ENCODE data around the gene ZNF580.

ZNF580 gene

DNA sequence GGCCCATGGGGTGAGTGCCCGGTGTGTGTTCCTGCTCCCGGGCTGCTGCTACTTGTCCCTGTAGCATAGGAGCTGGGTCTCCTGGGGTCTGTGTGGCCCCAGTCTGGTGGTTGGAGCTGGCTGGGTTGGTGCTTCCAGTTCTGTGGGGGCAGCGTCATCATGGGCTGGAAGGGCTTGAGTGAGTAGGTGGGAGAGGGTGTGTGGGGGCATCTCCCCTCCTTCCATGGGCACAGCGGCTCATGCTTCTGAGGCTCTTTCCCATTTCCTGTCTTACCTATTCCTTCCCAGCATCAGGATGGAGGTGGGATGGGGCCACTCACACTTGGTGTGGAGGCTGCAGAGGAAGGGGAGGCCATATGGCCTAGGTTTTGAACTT lies 26.2 kb downstream of the ZNF580 start:
- DNase-seq, result no peak

DNA sequence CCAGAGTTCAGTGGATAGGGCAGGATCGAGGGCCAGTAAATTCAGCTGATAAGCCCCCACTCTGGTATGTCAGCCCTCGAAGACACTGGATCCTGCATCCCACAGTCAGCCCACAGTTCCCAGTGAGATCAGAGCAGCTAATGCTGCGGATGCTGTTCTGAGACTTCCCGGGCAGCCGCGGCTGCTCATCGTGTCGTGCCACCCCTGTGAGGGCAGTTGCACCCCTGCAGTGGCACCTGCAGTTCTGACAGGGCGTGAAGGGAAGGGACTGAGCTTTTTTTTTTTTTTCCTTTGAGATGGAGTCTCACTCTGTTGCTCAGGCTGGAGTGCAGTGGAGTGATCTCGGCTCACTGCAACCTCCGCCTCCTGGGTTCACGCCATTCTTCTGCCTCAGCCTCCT lies 26.7 kb downstream of the ZNF580 start:
- DNase-seq, result no peak

DNA sequence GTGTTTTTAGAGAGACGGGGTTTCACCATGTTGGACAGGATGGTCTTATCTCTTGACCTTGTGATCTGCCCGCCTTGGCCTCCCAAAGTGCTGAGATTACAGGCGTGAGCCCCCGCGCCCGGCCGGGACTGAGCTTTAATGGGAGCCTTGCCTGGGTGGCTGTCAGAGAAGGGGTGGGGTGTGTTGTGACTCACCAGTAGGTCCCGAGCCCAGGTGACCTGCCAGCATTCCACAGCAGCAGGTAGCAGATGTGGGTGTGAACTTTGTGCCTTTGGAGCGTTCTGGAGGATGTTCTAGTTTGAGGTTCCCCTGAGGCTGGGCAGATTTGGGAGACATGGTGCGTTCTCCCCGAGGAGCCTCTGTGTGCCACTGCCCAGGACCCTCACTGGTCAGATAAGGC lies 27.2 kb downstream of the ZNF580 start:
- DNase-seq, result no peak

DNA sequence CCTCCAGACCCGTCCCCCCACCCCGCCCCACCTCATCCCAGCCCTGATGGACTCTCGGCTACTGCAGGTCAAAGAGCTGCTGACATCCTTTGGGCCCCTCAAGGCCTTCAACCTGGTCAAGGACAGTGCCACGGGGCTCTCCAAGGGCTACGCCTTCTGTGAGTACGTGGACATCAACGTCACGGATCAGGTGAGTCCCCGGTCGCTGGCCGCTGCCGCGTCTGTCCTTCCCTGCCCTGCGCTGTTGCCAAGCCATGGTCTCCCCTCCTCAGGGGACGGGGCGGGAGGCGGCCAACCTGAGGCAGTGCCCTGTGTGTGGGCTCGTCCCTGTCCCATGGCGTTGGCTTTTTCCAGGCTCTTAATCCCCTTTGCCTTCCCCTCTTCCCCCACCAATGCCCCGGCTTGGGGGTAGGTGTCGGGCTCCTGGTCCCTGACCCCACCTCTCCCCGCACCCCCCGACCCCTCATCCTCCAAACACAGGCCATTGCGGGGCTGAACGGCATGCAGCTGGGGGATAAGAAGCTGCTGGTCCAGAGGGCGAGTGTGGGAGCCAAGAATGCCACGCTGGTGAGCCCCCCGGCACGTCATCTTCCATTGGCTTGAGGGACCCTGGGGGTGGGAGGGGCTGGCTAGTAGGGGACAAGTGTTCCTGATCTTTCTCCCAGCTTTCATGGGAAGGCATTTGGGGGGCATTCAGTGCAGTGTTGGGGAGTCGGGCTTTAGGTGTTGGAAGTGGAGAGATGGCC lies 28.0 kb downstream of the ZNF580 start:
- DNase-seq, result no peak

DNA sequence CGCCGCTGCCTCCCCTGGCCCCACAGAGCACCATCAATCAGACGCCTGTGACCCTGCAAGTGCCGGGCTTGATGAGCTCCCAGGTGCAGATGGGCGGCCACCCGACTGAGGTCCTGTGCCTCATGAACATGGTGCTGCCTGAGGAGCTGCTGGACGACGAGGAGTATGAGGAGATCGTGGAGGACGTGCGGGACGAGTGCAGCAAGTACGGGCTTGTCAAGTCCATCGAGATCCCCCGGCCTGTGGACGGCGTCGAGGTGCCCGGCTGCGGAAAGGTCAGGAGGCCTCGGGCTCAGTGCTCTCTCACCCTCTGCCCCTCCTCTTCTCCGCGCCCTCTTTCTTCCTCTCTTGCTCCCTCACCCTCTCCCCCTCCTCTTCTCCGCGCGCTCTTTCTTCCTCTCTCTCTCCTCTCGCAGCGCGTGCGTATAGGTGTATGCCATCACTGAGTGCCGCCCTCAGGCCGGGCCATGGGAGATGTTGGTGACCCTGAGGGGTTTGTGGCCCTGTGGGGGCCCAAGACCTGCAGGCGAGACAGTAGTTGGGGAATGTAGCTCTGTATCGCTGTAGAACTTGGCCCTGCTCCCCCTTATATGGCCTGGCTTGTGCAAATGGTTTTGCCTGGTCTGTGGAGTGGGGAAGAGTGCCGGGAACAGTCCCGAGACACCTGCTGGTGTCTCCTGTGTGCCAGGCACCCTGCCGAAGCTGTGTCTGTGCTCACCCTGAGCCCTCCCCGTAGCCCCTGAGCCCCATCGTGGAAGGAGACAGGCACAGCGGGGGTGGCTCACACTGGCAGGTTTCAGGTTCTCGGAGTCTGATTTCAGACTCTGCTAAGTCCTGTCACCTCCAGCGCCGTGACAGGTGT lies 28.8 kb downstream of the ZNF580 start:
- DNase-seq, result no peak

DNA sequence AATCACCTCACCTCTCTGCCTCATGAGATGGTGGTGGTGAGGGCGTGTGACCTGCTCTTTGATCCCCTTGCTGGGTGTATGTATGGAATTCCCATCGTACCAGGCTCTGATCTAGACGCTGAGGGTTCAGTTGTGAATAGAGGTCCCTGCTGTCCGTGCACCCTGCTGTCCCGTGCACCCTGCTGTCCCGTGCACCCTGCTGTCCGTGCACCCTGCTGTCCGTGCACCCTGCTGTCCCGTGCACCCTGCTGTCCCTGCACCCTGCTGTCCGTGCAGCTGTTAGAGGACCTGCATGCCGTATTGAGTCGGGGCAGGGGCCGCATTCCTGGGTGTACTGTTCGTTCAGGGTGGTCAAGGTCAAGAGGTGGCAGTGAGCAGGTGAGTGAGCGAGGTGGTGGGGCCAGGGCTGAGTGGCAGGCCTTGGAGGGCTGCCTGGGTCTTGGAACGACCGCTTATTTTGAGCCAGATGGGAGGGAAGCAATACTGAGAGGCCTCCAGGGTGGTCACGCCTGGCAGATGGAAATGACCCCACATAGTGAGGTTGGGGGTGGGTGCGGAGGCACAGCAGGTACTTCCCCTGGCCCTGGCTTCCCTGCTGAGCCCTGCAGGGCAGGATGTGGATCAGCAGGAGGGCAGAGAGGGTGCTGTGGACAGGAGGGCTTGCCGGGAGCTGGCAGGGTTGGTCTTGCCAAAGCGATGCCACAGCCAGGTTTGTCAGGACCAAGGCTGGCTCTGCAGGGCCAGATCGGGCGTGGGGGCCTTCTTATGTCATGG lies 29.7 kb downstream of the ZNF580 start:
- no peak for DNase-seq

DNA sequence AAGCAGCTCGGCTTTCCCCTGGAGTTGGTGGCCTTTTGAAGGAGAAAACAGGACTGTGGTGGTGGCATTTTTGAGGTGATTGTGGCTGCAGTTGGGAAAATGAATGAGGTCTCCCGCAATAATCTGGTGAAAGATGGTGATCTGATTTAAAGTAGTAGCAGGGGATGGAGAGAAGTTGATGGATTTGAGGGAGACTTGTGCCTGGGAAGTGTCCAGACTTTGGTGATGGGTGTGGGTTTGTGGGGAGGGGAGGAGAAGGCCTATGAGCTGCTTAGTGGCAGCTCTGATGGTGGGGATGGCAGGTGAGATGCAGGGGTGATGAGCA lies 30.2 kb downstream of the ZNF580 start:
- DNase-seq, result no peak

DNA sequence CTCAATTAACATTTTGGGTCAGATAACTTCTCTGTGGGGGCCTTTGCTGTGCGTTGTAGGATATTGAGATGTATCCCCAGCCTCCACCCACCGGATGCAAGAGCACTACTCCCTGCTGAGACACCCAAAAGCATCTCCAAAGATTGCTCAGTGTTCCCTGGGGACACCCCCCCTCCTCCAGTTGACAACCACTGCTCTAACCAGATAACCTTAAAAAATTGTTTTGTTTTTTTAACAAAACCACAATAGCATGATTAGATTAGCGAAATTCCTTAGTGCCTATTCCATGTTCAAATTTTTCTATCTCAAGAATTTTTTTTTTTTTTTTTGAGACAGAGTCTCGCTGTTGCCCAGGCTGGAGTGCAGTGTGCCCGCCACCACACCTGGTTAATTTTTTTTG lies 31.6 kb downstream of the ZNF580 start:
- no peak for DNase-seq

DNA sequence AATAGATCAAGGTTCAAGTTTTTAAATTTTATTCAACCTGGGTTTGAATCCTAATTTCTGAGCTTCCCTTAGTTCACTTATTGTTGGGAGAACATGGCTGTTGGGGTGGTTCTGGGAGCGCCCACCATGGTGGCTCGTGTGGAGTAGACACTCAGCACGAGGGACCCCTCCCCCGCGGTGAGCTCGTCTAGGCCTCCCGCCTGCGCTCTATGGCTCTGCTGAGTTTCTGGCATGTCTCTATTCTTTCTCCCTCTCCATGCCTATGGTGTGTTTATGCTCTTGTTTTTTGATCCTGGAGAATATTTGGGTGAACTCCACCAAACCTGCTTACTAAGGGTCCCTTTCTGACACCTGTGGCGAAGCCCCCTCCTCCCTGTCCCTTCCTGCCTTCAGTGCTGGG lies 32.7 kb downstream of the ZNF580 start:
- no peak for DNase-seq

DNA sequence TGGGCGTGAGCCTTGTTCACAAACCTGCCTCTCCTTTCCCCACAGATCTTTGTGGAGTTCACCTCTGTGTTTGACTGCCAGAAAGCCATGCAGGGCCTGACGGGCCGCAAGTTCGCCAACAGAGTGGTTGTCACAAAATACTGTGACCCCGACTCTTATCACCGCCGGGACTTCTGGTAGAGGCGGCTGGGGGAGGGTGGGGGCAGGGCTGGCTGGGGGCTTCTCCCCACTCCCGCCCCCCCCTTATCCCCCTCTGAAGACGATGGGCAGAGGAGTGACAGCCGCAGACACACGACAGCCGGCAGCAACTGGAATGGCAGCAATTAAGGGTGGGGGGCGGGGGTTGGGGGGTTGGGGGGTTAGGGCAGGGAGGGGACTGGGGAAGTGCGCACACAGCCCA lies 33.1 kb downstream of the ZNF580 start:
- DNase-seq, result no peak

DNA sequence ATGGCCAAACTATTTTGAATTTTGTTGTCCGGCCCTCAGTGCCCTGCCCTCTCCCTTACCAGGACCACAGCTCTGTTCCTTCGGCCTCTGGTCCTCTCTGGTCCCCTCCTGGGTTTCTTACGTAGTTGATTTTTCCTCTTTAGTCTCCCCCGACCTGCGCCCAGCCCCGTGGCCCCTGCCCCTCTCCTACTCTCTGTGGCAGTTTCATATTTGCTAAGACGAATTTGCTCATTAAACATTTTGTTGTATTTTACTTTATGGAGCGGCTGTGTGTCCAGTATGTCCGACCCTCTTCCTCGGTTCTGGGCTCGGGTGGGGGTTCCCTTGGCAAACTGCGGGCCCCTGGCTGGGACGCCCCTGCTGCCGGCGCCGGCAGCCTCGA lies 33.6 kb downstream of the ZNF580 start:
- no peak for DNase-seq

DNA sequence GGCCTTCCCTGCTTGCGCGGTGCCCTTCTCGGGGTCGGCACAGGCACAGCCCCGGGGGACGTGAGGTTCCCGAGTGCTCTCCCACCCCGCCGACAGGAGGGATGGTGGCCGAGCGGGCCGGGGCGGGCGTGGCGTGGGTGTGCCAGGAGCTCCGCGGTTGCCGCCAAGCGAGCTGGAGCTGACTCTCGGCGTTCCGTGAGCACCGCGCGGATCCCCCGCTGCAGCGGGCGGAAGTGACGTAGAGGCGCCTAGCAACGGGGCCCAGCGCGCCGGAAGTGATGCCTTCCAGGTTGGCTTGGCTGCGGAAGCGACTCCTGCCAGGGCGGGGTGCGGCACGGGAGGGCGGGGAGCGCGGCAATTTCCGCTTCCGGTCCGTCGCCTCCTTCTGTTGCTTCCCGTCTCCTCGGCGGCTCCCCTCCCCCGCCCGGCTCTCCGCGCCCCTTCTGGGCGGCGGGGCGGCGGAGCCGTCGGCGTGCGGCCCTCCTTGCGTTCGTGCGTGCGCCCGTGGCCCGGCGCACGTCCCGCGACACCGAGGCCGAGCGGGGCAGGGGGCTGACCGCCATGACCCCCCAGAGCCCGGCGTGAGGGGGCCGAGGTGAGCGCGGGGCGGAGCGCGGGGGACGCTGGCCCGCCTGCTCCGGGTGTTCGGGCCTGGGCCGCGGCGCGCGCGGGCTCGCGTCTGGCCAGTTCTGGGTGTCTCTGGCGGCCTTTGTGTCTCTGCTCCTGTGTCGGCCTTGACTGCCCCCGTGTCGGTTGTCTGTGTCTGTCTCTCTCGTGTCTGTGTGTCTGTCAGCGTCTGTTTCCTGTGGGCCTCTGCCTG lies 34.2 kb downstream of the ZNF580 start, which contains the start of gene EPN1:
TSS of gene EPN1 (plus strand) at position 386 of the 820 bp plus-strand sequence. CDS start 3,402 bp downstream, outside the sequence.
- peak; percentile 98 for DNase-seq

DNA sequence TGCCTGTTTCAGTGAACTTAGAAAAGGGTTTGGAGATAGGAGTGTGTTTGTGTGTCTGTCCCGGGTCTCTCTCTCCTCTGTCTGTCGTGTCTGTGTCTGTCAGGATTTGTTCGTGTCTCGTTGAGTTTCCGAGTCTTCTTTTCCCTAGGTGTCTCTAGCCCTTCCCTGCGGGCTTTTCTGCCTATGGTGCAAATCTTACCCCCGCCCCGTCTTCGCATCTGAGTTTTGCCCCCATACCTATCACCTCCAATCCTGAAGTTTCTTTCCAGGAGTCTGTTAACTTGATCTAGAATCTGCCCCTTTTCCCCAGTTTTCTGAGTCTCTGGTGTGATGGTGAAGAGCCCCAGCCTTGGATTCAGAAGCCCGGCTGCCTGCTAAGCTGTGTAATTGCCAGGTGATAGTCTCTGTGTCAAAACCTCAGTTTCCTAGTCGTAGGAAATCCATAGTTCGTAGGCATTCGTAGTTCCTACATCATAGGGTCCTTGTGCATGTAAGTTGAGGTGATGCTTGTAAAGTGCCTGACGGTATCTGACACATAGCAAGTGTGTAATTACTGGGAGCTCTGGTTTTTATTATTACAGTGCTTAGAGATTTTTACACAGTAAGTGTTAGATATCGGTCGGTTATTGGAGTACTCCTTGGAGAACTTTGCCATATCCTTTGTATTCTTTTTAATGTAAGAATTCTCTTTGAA lies 35.0 kb downstream of the ZNF580 start:
- no peak for DNase-seq

DNA sequence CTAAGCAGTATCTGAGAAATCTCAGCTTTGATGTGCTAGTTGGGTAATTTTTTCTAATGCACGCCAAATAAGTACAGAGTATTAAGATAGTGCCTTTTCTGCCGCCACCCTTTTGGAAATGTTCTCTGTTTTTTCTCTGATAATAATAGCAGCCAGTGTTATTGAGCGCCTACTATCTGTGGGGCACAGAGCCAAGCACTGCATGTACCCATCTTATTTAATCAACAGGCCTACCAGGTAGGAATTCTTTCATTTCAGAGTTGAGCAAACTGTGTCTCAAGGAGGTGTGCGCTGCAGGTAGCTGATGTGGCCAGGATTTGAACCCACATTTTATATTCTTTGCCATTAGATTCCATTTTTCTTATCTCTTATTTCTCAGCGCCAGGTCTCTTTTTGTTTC lies 35.6 kb downstream of the ZNF580 start:
- no peak for DNase-seq

DNA sequence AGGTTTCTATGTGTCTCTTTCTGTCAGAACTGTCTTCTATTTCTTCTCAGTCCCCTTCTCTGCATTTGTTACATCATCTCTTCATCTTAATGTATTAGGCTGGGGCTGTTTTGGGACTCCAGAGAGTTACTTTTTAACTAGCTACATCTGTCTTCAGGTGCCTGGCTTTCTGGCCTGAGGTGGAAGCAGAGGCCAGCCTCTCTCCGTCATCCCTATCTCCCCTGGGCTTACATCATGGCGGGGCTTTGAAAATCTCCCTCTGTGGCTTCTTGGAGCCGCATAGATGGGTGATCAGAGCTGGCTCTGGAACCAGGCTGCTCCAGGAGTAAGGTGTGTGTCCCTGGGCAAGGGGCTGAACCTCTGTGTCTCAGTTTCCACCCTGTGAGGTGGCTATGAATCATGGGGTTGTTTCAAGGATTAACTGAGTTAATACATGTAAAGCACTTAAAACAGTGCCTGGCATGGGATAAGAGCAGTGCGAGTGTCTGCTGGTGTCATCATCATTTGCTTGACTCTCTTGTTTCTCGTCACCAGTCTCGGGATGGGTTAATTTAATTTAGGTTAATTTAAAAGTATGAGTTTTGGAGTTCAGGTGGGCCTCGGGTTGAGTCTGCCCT lies 36.2 kb downstream of the ZNF580 start:
- DNase-seq, result no peak

DNA sequence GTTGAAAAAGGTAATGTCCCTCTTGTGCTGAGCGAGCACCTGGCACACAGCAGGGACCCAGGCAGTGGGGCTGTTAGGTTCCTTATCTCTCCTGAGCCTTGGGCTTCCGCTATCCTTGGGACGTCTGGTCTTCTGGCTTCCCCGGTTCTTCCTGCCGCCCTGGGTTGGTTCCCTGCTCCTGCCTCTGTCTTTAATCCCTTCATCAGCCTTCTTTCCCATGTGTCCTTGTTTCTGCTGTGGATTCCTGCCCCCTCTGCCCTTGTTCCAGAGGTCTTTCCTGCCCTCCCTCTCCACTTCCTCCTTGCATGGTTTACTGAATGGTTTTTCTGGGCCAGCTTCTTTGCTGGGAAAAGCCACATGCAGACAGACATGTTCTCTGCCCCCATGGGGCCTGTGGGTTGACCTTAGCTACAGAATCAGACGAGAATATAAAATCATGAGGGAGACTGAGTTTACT lies 36.8 kb downstream of the ZNF580 start:
- no peak for DNase-seq

DNA sequence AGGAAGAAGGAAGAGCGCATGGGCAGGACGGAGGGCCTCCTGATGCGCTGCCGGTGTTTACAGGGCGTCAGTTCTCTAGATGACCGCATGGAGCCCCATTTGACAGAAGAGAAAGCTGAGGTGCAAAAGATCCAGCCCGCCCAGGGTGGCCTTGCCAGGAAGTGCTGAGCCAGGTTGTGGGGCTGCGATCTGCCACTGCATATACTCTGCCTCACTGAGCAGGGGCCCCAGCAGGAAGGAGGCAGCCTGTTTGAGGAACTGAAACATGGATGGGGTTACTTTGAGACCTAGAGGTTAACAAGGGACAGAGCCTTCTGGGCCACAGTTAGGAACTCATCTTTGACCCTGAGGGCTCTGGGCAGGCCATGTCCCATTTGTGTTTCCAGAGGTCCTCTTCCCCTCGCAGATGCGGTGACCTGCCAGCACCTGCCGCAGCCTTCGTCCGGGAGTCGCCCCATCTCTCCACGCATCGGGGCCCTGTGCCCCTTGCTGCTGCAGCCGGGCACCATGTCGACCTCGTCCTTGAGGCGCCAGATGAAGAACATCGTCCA lies 37.4 kb downstream of the ZNF580 start:
- DNase-seq, result no peak

DNA sequence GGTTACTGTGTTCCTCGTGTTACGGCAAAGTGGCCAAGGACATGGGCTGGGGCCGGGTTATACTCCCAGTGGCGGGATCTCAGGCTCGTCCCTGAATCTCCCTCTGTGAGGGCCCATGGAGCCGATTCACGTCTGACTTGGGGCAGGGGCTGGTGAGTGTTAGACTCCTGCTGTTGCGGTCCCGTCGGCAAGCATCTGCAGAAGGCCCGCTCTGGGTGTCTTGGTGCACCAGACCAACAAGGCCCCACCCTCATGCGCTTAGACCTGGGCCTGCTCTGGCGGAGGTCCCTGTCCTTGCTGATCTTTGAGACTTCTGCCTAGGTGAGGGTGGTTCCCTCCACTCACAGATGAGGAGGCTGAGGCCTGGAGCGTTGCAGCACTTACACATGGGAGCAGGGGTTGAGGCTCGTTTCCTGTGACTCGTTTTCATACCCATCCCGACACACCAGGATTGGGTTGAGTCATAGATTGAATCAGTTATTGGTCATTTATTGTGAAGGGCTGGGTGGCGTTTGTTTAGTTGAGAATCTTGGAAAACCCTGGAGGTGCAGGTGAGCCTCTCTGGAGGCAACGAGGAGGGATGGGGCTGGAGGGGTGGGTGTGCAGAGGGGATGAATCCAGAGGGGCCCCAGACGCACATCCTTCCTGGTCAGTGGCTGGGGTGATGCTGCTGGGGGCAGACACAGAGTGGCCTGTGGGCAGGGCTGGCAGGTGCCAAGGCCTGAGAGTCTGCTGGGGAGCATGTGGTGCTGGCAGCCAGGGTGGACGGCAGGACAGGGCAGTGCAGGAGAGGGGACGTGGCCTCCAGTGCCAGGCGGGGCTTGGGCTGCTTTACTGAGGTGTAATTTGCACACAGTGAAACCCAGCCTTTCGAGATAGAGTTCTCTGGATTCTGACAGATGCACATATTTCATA lies 38.8 kb downstream of the ZNF580 start:
- DNase-seq, result peak; percentile 54

DNA sequence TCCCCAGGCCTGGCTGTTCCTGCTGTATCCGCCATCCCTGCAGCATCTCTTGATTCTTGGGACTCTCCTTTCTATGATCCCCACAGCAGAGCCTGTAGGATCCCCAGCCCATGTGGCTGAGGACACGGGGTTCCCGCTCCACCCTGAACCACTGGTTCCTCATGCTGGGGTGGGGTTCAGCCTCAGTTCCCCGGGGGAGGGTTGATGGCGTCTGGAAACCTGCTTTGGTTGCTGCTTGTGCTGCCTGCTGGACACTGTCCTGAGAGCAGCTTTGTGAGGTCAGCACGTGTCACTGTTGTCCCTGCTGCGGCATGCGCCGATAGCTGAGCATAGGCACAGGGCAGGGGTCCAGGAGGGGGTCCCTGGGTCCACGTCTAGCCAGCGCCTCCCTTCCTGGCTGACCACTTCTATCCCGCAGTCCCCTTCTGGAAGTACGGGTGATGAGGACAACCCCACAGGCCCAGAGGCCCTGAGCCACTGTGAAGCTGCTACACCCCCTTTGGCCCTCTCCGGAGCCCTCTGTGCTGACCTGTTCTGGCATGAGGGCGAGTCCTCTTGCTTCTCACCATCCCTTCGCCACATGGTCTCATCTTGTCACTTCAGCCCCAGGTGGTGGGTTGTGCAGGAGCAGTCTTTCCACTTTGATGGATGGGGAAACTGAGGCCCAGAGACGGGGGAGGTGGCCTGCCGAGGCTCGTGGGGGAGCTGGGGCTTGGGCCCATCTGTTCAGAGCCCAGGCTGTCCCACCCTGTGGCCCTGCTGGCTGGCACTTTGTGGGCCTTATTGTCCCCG lies 39.7 kb downstream of the ZNF580 start:
- DNase-seq, result no peak
